ENCODE measurements around the gene STK32C. TPM values are rescaled to one million over a fixed set of nuclear protein-coding genes. Genes with fewer than 3 reads are reported as not detected.
A peak's percentile ranks its signal among the peaks of the same experiment; 100 is the strongest.

Gene STK32C
- total RNA-seq, 4 donors from 2014 or later: 9.4 to 18.1 (median 16.2) TPM

GRCh38 chr10:132332433-132332754 lies 24.6 kb upstream of the STK32C start:
- Histone ChIP-seq H3K4me3 (peak overlapping the region; percentile 67 to 87 (median 76)), H3K27ac (peak overlapping the region in 3 of 4 donors; percentile 83 to 89 (median 89)), H3K36me3 (peaks cover 0 to 26% (median 0%) of the 10 kb centered on the region in 3 donors), H3K9me3 (no peaks in the 10 kb centered on the region), H3K27me3 (no peaks in the 10 kb centered on the region), H3K4me1 (peaks cover 0 to 52% (median 14%) of the 10 kb centered on the region in 4 donors)
- TF ChIP-seq EP300 (IDR thresholded peaks at IDR 0.05) (no peak), POLR2A (IDR thresholded peaks at IDR 0.05) (no peak), CTCF (IDR thresholded peaks at IDR 0.05) (no peak)
- no peak for DNase-seq (ENCODE audit: low spot score in 2 of 2)
- WGBS, 2 donors: 6 to 9% methylated on average over 15 to 16 of the region's 16 CpGs

GRCh38 chr10:132331601-132332432 lies 24.1 kb upstream of the STK32C start, which contains the start of gene LRRC27:
TSS of gene LRRC27 (plus strand) at chr10:132332193. CDS start at chr10:132333525, 1,332 bp downstream.
- 1% methylated on average over 24 to 31 of the region's 89 CpGs for WGBS, 2 donors
- peak; percentile 15 to 27 for TF ChIP-seq POLR2A (IDR thresholded peaks at IDR 0.05)
- peak in 1 of 5 experiments; percentile 35 for TF ChIP-seq CTCF (IDR thresholded peaks at IDR 0.05)
- TF ChIP-seq EP300 (IDR thresholded peaks at IDR 0.05): peak; percentile 44 to 83
- Histone ChIP-seq H3K27me3 (no peaks in the 10 kb centered on the region), H3K4me3 (peak within 1 kb of the TSS; percentile 67 to 91 (median 80)), H3K36me3 (peaks cover 0 to 32% (median 0%) of the 10 kb centered on the region in 3 donors), H3K4me1 (peaks cover 0 to 52% (median 14%) of the 10 kb centered on the region in 4 donors), H3K9me3 (no peaks in the 10 kb centered on the region), H3K27ac (peak within 1 kb of the TSS; percentile 57 to 89 (median 86))
- peak; percentile 96 to 97 for DNase-seq (ENCODE audit: low spot score in 2 of 2)

- Histone ChIP-seq H3K36me3 (peaks cover 0 to 45% (median 0%) of the 10 kb centered on the region in 3 donors), H3K9me3 (no peaks in the 10 kb centered on the region), H3K4me1 (peaks cover 0 to 52% (median 11%) of the 10 kb centered on the region in 4 donors), H3K4me3 (peak overlapping the region; percentile 67 to 91 (median 80)), H3K27ac (peak overlapping the region in 1 of 4 donors; percentile 31), H3K27me3 (no peaks in the 10 kb centered on the region)
- DNase-seq (ENCODE audit: low spot score in 2 of 2): no peak
- WGBS, 2 donors: 92 to 95% methylated on average over 8 of the region's 8 CpGs
- TF ChIP-seq POLR2A (IDR thresholded peaks at IDR 0.05): no peak
- no peak for TF ChIP-seq EP300 (IDR thresholded peaks at IDR 0.05)
- TF ChIP-seq CTCF (IDR thresholded peaks at IDR 0.05): no peak
These were observed 22.7 kb upstream of the STK32C start for GRCh38 chr10:132330486-132330833.

GRCh38 chr10:132329565-132330485 lies 22.1 kb upstream of the STK32C start:
- TF ChIP-seq CTCF (IDR thresholded peaks at IDR 0.05) (no peak), POLR2A (IDR thresholded peaks at IDR 0.05) (no peak), EP300 (IDR thresholded peaks at IDR 0.05) (no peak)
- Histone ChIP-seq H3K4me1 (peaks cover 0 to 52% (median 11%) of the 10 kb centered on the region in 4 donors), H3K27ac (peak overlapping the region in 2 of 4 donors; percentile 31 to 66), H3K4me3 (peak overlapping the region in 3 of 4 donors; percentile 6 to 87 (median 10)), H3K9me3 (no peaks in the 10 kb centered on the region), H3K27me3 (no peaks in the 10 kb centered on the region), H3K36me3 (peaks cover 0 to 48% (median 0%) of the 10 kb centered on the region in 3 donors)
- 66 to 68% methylated on average over 23 of the region's 23 CpGs for WGBS, 2 donors
- no peak for DNase-seq (ENCODE audit: low spot score in 2 of 2)

Data from tibial nerve (tissue), 4 donors.